ENCODE results near the gene SBNO2. TPM values are rescaled to one million over a fixed set of nuclear protein-coding genes. Genes with fewer than 3 reads are reported as not detected.

The SBNO2 gene
- polyA plus RNA-seq, 1 of the 3 experiments (the other 2 are of a cell fraction): 18.3 TPM

GRCh38 chr19:1214862-1215731 lies 41.0 kb upstream of the SBNO2 start:
- WGBS (ENCODE audit: low lambda C conversion rate): 56% methylated on average over 6 of the region's 26 CpGs
- H3F3A ChIP-seq (replicated peaks; ENCODE audit: insufficient read depth): peaks cover 36% of the 10 kb centered on the region
- no peaks in the 10 kb centered on the region for H3K9me3 ChIP-seq
- peaks cover 30 to 39% of the 10 kb centered on the region in 2 experiments; a peak in 3 of 4 replicates for H3K4me1 ChIP-seq (ENCODE audit: control insufficient read depth in 1 of 2, insufficient read depth in 2 of 2, low read depth in 1 of 2, low read length in 1 of 2)
- peak; percentile 83 for DNase-seq
- peak; percentile 23; the same call in 1 of the 2 replicates for TF ChIP-seq TCF12 (IDR thresholded peaks at IDR 0.05)
- peak in 1 of 2 experiments; percentile 46; a peak in 2 of 4 replicates for TF ChIP-seq EP300 (IDR thresholded peaks at IDR 0.05; ENCODE audit: borderline replicate concordance in 1 of 2, low read depth in 1 of 2, low read length in 1 of 2)
- no peak for TF ChIP-seq RFX5 (IDR thresholded peaks at IDR 0.05; ENCODE audit: low read length)
- TF ChIP-seq MEF2A (IDR thresholded peaks at IDR 0.05; ENCODE audit: borderline replicate concordance, low read depth): peak; percentile 89; the same call in 1 of the 2 replicates
- no peak for TF ChIP-seq GABPA (IDR thresholded peaks at IDR 0.05; ENCODE audit: low read depth)
- no peak for TF ChIP-seq RXRA (IDR thresholded peaks at IDR 0.05; ENCODE audit: borderline replicate concordance, low read depth)
- peak; percentile 15; the same call in 1 of the 2 replicates for TF ChIP-seq POLR2AphosphoS5 (IDR thresholded peaks at IDR 0.05; ENCODE audit: low read depth, low read length)
- no peak for TF ChIP-seq FOSL2 (IDR thresholded peaks at IDR 0.05; ENCODE audit: borderline replicate concordance, low read depth)
- TF ChIP-seq FOXJ3 (CRISPR knock-in tag; IDR thresholded peaks at IDR 0.05): no peak
- peak; percentile 42 for TF ChIP-seq MXI1 (IDR thresholded peaks at IDR 0.05; ENCODE audit: low read depth, low read length)
- TF ChIP-seq EZH2phosphoT487 (IDR thresholded peaks at IDR 0.05; ENCODE audit: borderline replicate concordance, low read depth): no peak
- no peak; the same call in 1 of the 2 replicates for TF ChIP-seq RAD21 (IDR thresholded peaks at IDR 0.05; ENCODE audit: low read length)
- TF ChIP-seq CTCF (IDR thresholded peaks at IDR 0.05): peak; percentile 23; the same call in 1 of the 2 replicates
- no peak; the same call in 1 of the 2 replicates for TF ChIP-seq RCOR1 (IDR thresholded peaks at IDR 0.05; ENCODE audit: low read length)
- peak; percentile 51; the same call in 1 of the 2 replicates for TF ChIP-seq NFIC (IDR thresholded peaks at IDR 0.05; ENCODE audit: borderline replicate concordance)
- ChIA-PET POLR2A (interaction anchor here (2.7 kb wide), 1 partner anchor 54 kb away, joined by 10 read pairs; the partner anchor contains the start of gene CIRBP), CTCF (interaction anchor here (0.6 to 5.5 kb wide), 11 partner anchors 8 to 102 kb away, joined by 3 to 43 read pairs (median 8); partner anchors contain the start of gene ATP5F1D)
- no peaks in the 10 kb centered on the region for H3K27me3 ChIP-seq (ENCODE audit: insufficient read depth)
- H3K9me2 ChIP-seq: no peaks in the 10 kb centered on the region
- peak overlapping the region; percentile 61 for H3K9ac ChIP-seq
- H3K27ac ChIP-seq (ENCODE audit: low read depth in 2 of 2, low read length in 1 of 2): peak overlapping the region; percentile 90 to 92
- peaks cover 95% of the 10 kb centered on the region for H3K79me2 ChIP-seq (ENCODE audit: insufficient read depth)
- H2AFZ ChIP-seq (ENCODE audit: low read depth): no peak overlapping the region
- H4K20me1 ChIP-seq (ENCODE audit: insufficient read depth): 0 out of 2 replicates have a peak, but pooled peaks cover 7% of the 10 kb centered on the region
- H3K4me2 ChIP-seq: peak overlapping the region; percentile 79
- H3K4me3 ChIP-seq (ENCODE audit: low read depth in 2 of 2, low read length in 1 of 2): peak overlapping the region; percentile 0 to 33; a peak in 1 of 4 replicates
- peaks cover under 1 to 9% of the 10 kb centered on the region in 2 experiments for H3K36me3 ChIP-seq (replicated peaks in 1 of 2; ENCODE audit: control insufficient read depth in 1 of 2, insufficient read depth in 2 of 2, low read length in 1 of 2)

All from SK-N-SH (cell line).